Liver (tissue), 9 donors: Measurements from ENCODE around the gene LTBP2. TPM values are rescaled to one million over a fixed set of nuclear protein-coding genes. Genes with fewer than 3 reads are reported as not detected.

ENCODE experiments used
- DNase-seq: peaks from one replicate; pipeline ENCODE4 v3.0.0-alpha.2; 2017; ENCODE audit warnings: low spot score
- H3K27ac ChIP-seq, 2 donors: one replicate each; pipeline ENCODE4 v1.7.0; 2013; ENCODE audit warnings: inconsistent platforms in 2 of 2, low read length in 2 of 2, control low read depth in 1 of 2, low read depth in 1 of 2, mild to moderate bottlenecking in 1 of 2
- H3K27me3 ChIP-seq, 4 donors: one replicate each; pipeline versions ENCODE4 v1.6.1 to v1.7.0; 2013; ENCODE audit warnings: low read length in 3 of 4, inconsistent platforms in 1 of 4, mild to moderate bottlenecking in 1 of 4, moderate library complexity in 1 of 4; ENCODE audit not compliant: control insufficient read depth in 4 of 4, insufficient read depth in 4 of 4
- H3K36me3 ChIP-seq, 4 donors: one replicate each; pipeline versions ENCODE4 v1.6.1 to v1.7.0; 2013; ENCODE audit warnings: low read length in 3 of 4, mild to moderate bottlenecking in 3 of 4, low read depth in 1 of 4, moderate library complexity in 1 of 4; ENCODE audit not compliant: control insufficient read depth in 4 of 4, insufficient read depth in 3 of 4
- H3K4me1 ChIP-seq, 4 donors: one replicate each; pipeline versions ENCODE4 v1.6.1 to v1.7.0; 2013; ENCODE audit warnings: low read length in 3 of 4, mild to moderate bottlenecking in 3 of 4, moderate library complexity in 1 of 4; ENCODE audit not compliant: control insufficient read depth in 4 of 4, insufficient read depth in 4 of 4
- H3K4me3 ChIP-seq, 3 donors: one replicate each; pipeline versions ENCODE4 v1.6.1 to v1.7.0; 2013; ENCODE audit warnings: low read length in 3 of 3, control low read depth in 1 of 3, low read depth in 1 of 3, mild to moderate bottlenecking in 1 of 3
- H3K9ac ChIP-seq, 2 donors: one replicate each; pipeline ENCODE4 v1.7.0; 2013; ENCODE audit warnings: low read length in 2 of 2, mild to moderate bottlenecking in 2 of 2, moderate library complexity in 2 of 2, control low read depth in 1 of 2, low read depth in 1 of 2
- H3K9me3 ChIP-seq, 4 donors: one replicate each; pipeline versions ENCODE4 v1.6.1 to v1.7.0; 2013; ENCODE audit warnings: low read length in 3 of 4; ENCODE audit not compliant: control insufficient read depth in 4 of 4
- EGR1 ChIP-seq, 2 donors: IDR thresholded peaks; 2 replicates each; pipeline ENCODE4 v1.6.1; 2016 to 2018; ENCODE audit warnings: antibody characterized with exemption in 2 of 2, low read depth in 2 of 2
- FOXA1 ChIP-seq: IDR thresholded peaks from 2 replicates; pipeline ENCODE4 v1.6.1; 2016; ENCODE audit warnings: antibody characterized with exemption
- FOXA2 ChIP-seq: IDR thresholded peaks from 2 replicates; pipeline ENCODE4 v1.6.1; 2016; ENCODE audit warnings: antibody characterized with exemption
- GABPA ChIP-seq, 2 donors: IDR thresholded peaks in 1 of 2; conservative IDR thresholded peaks in 1 of 2; 2 replicates each; pipeline ENCODE4 v1.6.1; 2016; ENCODE audit warnings: antibody characterized with exemption in 2 of 2, mild to moderate bottlenecking in 1 of 2, moderate library complexity in 1 of 2
- HNF4A ChIP-seq, 2 donors: conservative IDR thresholded peaks; 2 replicates each; pipeline ENCODE4 v1.6.1; 2016; ENCODE audit warnings: antibody characterized with exemption in 2 of 2, mild to moderate bottlenecking in 2 of 2
- HNF4G ChIP-seq: IDR thresholded peaks from 2 replicates; pipeline ENCODE4 v1.6.1; 2016; ENCODE audit warnings: antibody characterized with exemption
- JUND ChIP-seq, 2 donors: IDR thresholded peaks; 2 replicates each; pipeline ENCODE4 v1.6.1; 2016; ENCODE audit warnings: antibody characterized with exemption in 2 of 2
- NR2F2 ChIP-seq: IDR thresholded peaks from 2 replicates; pipeline ENCODE4 v1.6.1; 2016; ENCODE audit warnings: antibody characterized with exemption
- RAD21 ChIP-seq, 2 donors: IDR thresholded peaks; 2 replicates each; pipeline ENCODE4 v1.6.1; 2016; ENCODE audit warnings: antibody characterized with exemption in 2 of 2, mild to moderate bottlenecking in 2 of 2
- RXRA ChIP-seq, 2 donors: IDR thresholded peaks; 2 replicates each; pipeline ENCODE4 v1.6.1; 2017 to 2018; ENCODE audit warnings: antibody characterized with exemption in 2 of 2, mild to moderate bottlenecking in 1 of 2
- SP1 ChIP-seq: IDR thresholded peaks from 2 replicates; pipeline ENCODE4 v1.6.1; 2018; ENCODE audit warnings: antibody characterized with exemption, mild to moderate bottlenecking
- TAF1 ChIP-seq: conservative IDR thresholded peaks from 2 replicates; pipeline ENCODE4 v1.6.1; 2016; ENCODE audit warnings: antibody characterized with exemption, mild to moderate bottlenecking
- YY1 ChIP-seq: IDR thresholded peaks from 2 replicates; pipeline ENCODE4 v1.6.1; 2016; ENCODE audit warnings: antibody characterized with exemption, mild to moderate bottlenecking
- WGBS: extraction: QIAGEN DNeasy Blood & Tissue Kit; methylation state at CpG from one replicate; pipeline ENCODE4 v1.1.7; 2013; 5-methylcytosine and 5-hydroxymethylcytosine counted together
- polyA plus RNA-seq, 2 donors: library from polyadenylated mRNA; stranded (reverse) in 1 of 2; unstranded in 1 of 2; fragments of 200-250 nt in 1 of 2; fragments of >200 nt in 1 of 2; fragmentation: Nextera tagmentation in 1 of 2; extraction: Ambion mirVana in 1 of 2; gene quantifications; one replicate each; pipeline versions ENCODE4 v1.2.1 to v1.2.3, GENCODE V29; 2013 to 2015
- total RNA-seq, 2 donors: library from RNA; depleted of rRNA; stranded (reverse); fragments of >200 nt; gene quantifications; one replicate each; pipeline ENCODE4 v1.2.3, GENCODE V29; 2014
- TF ChIP-seq, protein P1 (sequence below): IDR thresholded peaks from 2 replicates; pipeline ENCODE4 v1.6.1; 2016; ENCODE audit warnings: antibody characterized with exemption
- TF ChIP-seq, protein P2 (sequence below): fragments of 150-350 bp; IDR thresholded peaks from 2 replicates; pipeline ENCODE4 v1.5.1; 2017; ENCODE audit warnings: improper control_type of control experiment, low read depth, low read length; ENCODE audit not compliant: missing input control
- TF ChIP-seq, protein P3 (sequence below): IDR thresholded peaks from 2 replicates; pipeline ENCODE4 v1.6.1; 2016; ENCODE audit warnings: antibody characterized with exemption
- TF ChIP-seq, protein P4 (sequence below): IDR thresholded peaks from 2 replicates; pipeline ENCODE4 v1.6.1; 2016; ENCODE audit warnings: antibody characterized with exemption
- TF ChIP-seq, protein P5 (sequence below): IDR thresholded peaks from 2 replicates; pipeline ENCODE4 v1.6.1; 2016; ENCODE audit warnings: antibody characterized with exemption, mild to moderate bottlenecking
- donor health status: healthy.
- donor health status: healthy.
- donor health status: healthy.
- donor health status: healthy.
- donor health status: healthy.

The LTBP2 gene
- total and polyA plus RNA-seq, 4 donors, result 0.24 to 1.3 (median 0.89) TPM

DNA sequence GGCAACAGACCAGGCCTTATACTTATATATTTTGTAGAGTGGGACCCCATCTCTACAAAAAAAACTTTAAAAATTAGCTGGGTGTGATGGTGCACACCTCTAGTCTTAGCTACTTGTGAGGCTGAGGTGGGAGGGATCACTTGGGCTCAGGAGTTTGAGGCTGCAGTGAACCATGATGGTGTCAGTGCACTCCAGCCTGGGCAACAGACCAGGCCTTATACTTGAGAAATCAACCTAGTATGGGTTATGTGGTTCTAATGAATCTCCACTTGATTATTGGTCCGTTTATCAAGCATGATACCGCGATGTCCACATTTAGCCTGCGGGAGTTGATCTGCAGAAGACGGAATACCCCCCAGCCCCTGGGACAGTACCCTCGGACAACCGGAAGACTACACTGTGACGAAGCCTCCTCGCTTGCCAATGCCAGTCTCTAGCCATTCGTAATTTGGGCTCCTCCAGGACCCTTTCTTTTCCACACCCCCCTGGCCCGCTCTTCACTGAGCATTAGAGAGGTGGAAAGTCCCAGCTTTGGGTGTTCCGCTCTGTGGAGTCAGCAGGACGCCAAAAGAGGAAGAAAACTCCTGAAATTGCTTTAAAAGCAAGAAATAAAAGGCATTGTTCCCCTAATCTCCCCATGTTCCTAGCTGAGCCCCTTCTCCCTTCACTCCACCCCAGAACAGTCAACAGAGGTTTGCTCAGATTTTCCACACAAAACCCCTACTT is 19.4 kb downstream of the LTBP2 start:
- Histone ChIP-seq H3K4me1 (no peaks in the 10 kb centered on the region), H3K9ac (no peak overlapping the region), H3K9me3 (no peaks in the 10 kb centered on the region), H3K4me3 (no peak overlapping the region), H3K27ac (no peak overlapping the region), H3K36me3 (no peaks in the 10 kb centered on the region), H3K27me3 (no peaks in the 10 kb centered on the region)
- TF ChIP-seq JUND (IDR thresholded peaks at IDR 0.05) (no peak), HNF4G (no peak), SP1 (no peak), NR2F2 (no peak), TAF1 (no peak), RAD21 (IDR thresholded peaks at IDR 0.05) (no peak), YY1 (no peak), HNF4A (conservative IDR thresholded peaks at IDR 0.05) (no peak), EGR1 (IDR thresholded peaks at IDR 0.05; ENCODE audit: low read depth in 2 of 2) (no peak), FOXA2 (no peak), RXRA (IDR thresholded peaks at IDR 0.05) (no peak), GABPA (IDR thresholded peaks at IDR 0.05 in 1 of 2, conservative IDR thresholded peaks at IDR 0.05 in 1 of 2) (no peak), FOXA1 (no peak)
- TF ChIP-seq, protein P1, sequence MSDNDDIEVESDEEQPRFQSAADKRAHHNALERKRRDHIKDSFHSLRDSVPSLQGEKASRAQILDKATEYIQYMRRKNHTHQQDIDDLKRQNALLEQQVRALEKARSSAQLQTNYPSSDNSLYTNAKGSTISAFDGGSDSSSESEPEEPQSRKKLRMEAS, result no peak
- TF ChIP-seq, protein P2, sequence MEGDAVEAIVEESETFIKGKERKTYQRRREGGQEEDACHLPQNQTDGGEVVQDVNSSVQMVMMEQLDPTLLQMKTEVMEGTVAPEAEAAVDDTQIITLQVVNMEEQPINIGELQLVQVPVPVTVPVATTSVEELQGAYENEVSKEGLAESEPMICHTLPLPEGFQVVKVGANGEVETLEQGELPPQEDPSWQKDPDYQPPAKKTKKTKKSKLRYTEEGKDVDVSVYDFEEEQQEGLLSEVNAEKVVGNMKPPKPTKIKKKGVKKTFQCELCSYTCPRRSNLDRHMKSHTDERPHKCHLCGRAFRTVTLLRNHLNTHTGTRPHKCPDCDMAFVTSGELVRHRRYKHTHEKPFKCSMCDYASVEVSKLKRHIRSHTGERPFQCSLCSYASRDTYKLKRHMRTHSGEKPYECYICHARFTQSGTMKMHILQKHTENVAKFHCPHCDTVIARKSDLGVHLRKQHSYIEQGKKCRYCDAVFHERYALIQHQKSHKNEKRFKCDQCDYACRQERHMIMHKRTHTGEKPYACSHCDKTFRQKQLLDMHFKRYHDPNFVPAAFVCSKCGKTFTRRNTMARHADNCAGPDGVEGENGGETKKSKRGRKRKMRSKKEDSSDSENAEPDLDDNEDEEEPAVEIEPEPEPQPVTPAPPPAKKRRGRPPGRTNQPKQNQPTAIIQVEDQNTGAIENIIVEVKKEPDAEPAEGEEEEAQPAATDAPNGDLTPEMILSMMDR, result no peak
- TF ChIP-seq, protein P3, sequence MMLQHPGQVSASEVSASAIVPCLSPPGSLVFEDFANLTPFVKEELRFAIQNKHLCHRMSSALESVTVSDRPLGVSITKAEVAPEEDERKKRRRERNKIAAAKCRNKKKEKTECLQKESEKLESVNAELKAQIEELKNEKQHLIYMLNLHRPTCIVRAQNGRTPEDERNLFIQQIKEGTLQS, result no peak
- TF ChIP-seq, protein P4, sequence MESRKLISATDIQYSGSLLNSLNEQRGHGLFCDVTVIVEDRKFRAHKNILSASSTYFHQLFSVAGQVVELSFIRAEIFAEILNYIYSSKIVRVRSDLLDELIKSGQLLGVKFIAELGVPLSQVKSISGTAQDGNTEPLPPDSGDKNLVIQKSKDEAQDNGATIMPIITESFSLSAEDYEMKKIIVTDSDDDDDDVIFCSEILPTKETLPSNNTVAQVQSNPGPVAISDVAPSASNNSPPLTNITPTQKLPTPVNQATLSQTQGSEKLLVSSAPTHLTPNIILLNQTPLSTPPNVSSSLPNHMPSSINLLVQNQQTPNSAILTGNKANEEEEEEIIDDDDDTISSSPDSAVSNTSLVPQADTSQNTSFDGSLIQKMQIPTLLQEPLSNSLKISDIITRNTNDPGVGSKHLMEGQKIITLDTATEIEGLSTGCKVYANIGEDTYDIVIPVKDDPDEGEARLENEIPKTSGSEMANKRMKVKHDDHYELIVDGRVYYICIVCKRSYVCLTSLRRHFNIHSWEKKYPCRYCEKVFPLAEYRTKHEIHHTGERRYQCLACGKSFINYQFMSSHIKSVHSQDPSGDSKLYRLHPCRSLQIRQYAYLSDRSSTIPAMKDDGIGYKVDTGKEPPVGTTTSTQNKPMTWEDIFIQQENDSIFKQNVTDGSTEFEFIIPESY, result no peak
- DNase-seq, result no peak
- WGBS, result 89% methylated on average over 13 of the region's 13 CpGs

DNA sequence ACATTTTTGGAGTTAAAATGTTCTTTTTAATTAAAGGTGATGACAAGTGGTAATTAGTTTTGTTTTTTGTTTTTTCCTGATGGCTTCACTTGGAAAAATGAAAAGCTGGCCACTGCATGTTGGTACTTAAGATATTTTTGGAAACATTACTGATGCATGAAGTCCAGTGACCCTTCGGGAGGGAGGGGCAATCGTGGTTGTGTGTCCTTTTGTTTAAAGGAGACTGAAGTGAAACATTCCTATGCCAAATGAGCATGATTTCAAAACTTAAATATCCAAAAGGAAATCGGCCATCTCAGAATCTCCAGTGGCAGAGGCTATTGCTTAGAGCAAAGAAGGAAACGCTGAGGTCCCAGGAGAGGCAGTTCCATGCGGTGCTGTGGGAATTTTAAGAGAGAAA is 20.1 kb downstream of the LTBP2 start:
- H3K27me3 ChIP-seq, result no peaks in the 10 kb centered on the region
- TF ChIP-seq FOXA2 (no peak), HNF4A (conservative IDR thresholded peaks at IDR 0.05) (no peak), JUND (IDR thresholded peaks at IDR 0.05) (no peak), RXRA (IDR thresholded peaks at IDR 0.05) (no peak), FOXA1 (no peak), RAD21 (IDR thresholded peaks at IDR 0.05) (no peak), GABPA (IDR thresholded peaks at IDR 0.05 in 1 of 2, conservative IDR thresholded peaks at IDR 0.05 in 1 of 2) (no peak)
- TF ChIP-seq, protein P5, sequence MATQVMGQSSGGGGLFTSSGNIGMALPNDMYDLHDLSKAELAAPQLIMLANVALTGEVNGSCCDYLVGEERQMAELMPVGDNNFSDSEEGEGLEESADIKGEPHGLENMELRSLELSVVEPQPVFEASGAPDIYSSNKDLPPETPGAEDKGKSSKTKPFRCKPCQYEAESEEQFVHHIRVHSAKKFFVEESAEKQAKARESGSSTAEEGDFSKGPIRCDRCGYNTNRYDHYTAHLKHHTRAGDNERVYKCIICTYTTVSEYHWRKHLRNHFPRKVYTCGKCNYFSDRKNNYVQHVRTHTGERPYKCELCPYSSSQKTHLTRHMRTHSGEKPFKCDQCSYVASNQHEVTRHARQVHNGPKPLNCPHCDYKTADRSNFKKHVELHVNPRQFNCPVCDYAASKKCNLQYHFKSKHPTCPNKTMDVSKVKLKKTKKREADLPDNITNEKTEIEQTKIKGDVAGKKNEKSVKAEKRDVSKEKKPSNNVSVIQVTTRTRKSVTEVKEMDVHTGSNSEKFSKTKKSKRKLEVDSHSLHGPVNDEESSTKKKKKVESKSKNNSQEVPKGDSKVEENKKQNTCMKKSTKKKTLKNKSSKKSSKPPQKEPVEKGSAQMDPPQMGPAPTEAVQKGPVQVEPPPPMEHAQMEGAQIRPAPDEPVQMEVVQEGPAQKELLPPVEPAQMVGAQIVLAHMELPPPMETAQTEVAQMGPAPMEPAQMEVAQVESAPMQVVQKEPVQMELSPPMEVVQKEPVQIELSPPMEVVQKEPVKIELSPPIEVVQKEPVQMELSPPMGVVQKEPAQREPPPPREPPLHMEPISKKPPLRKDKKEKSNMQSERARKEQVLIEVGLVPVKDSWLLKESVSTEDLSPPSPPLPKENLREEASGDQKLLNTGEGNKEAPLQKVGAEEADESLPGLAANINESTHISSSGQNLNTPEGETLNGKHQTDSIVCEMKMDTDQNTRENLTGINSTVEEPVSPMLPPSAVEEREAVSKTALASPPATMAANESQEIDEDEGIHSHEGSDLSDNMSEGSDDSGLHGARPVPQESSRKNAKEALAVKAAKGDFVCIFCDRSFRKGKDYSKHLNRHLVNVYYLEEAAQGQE, result no peak
- TF ChIP-seq, protein P2, result no peak
- TF ChIP-seq, protein P3, result no peak
- TF ChIP-seq, protein P1, result no peak
- H3K9me3 ChIP-seq, result no peaks in the 10 kb centered on the region
- no peaks in the 10 kb centered on the region for H3K4me1 ChIP-seq
- no peak for DNase-seq
- 71% methylated on average over 5 of the region's 5 CpGs for WGBS
- H3K27ac ChIP-seq, result no peak overlapping the region
- no peak overlapping the region for H3K9ac ChIP-seq
- no peaks in the 10 kb centered on the region for H3K36me3 ChIP-seq
- no peak overlapping the region for H3K4me3 ChIP-seq
